ENCODE data around the gene HHAT.

HHAT gene

GRCh38 chr1:210299501-210299900 lies 29.2 kb upstream of the HHAT start:
- POLR2A ChIA-PET, result no interaction called here
- no peak for DNase-seq (ENCODE audit: low read depth, low spot score)
- no peak for TF ChIP-seq CTCF (IDR thresholded peaks at IDR 0.05; ENCODE audit: insufficient read depth, low read length, missing control alignments)
- CTCF ChIA-PET, result interaction anchor here (5.4 kb wide), 1 partner anchor 12 kb away, joined by 37 read pairs; no protein-coding TSS in a partner anchor
- no peak overlapping the region for H3K4me3 ChIP-seq (ENCODE audit: low read depth, low read length)

- no peak for DNase-seq (ENCODE audit: low read depth, low spot score)
- no peak for TF ChIP-seq CTCF (IDR thresholded peaks at IDR 0.05; ENCODE audit: insufficient read depth, low read length, missing control alignments)
- CTCF ChIA-PET, result interaction anchor here (0.8 to 5.4 kb wide), 4 partner anchors 10 to 158 kb away, joined by 3 to 37 read pairs (median 8); no protein-coding TSS in a partner anchor
- no peak overlapping the region for H3K4me3 ChIP-seq (ENCODE audit: low read depth, low read length)
- POLR2A ChIA-PET, result no interaction called here
Measured at GRCh38 chr1:210300923-210301614, 27.6 kb upstream of the HHAT start.

GRCh38 chr1:210301615-210302000 lies 27.1 kb upstream of the HHAT start:
- ChIA-PET CTCF (interaction anchor here (0.8 to 5.4 kb wide), 4 partner anchors 10 to 158 kb away, joined by 3 to 37 read pairs (median 8); no protein-coding TSS in a partner anchor), POLR2A (no interaction called here)

GRCh38 chr1:210302501-210302900 lies 26.2 kb upstream of the HHAT start:
- no peak overlapping the region for H3K4me3 ChIP-seq (ENCODE audit: low read depth, low read length)
- TF ChIP-seq CTCF (IDR thresholded peaks at IDR 0.05; ENCODE audit: insufficient read depth, low read length, missing control alignments), result no peak
- POLR2A ChIA-PET, result no interaction called here
- no peak for DNase-seq (ENCODE audit: low read depth, low spot score)
- CTCF ChIA-PET, result interaction anchor here (1.1 to 5.4 kb wide), 4 partner anchors 9 to 159 kb away, joined by 5 to 37 read pairs (median 10); no protein-coding TSS in a partner anchor

More at GRCh38 chr1:210301615-210302000, 27.1 kb upstream of the HHAT start:
- no peak for TF ChIP-seq CTCF (IDR thresholded peaks at IDR 0.05; ENCODE audit: insufficient read depth, low read length, missing control alignments)
- H3K4me3 ChIP-seq (ENCODE audit: low read depth, low read length), result no peak overlapping the region
- DNase-seq (ENCODE audit: low read depth, low spot score), result no peak

- CTCF ChIA-PET, result interaction anchor here (1.1 to 5.4 kb wide), 3 partner anchors 8 to 159 kb away, joined by 7 to 37 read pairs (median 7); no protein-coding TSS in a partner anchor
- no peak for TF ChIP-seq CTCF (IDR thresholded peaks at IDR 0.05; ENCODE audit: insufficient read depth, low read length, missing control alignments)
- POLR2A ChIA-PET, result no interaction called here
- DNase-seq (ENCODE audit: low read depth, low spot score), result no peak
- H3K4me3 ChIP-seq (ENCODE audit: low read depth, low read length), result no peak overlapping the region
Measured at GRCh38 chr1:210303391-210303790, 25.3 kb upstream of the HHAT start.

GRCh38 chr1:210310562-210311153 lies 18.0 kb upstream of the HHAT start:
- DNase-seq (ENCODE audit: low read depth, low spot score), result no peak
- ChIA-PET POLR2A (interaction anchor here (0.7 kb wide), 1 partner anchor 65 kb away, joined by 3 read pairs; no protein-coding TSS in a partner anchor), CTCF (interaction anchor here (0.6 to 6.8 kb wide), 28 partner anchors 10 to 439 kb away, joined by 3 to 150 read pairs (median 3); no protein-coding TSS in a partner anchor)
- H3K4me3 ChIP-seq (ENCODE audit: low read depth, low read length), result no peak overlapping the region
- no peak for TF ChIP-seq CTCF (IDR thresholded peaks at IDR 0.05; ENCODE audit: insufficient read depth, low read length, missing control alignments)

Measured in AG04449 (cell line).